Measurements from ENCODE around the gene NXPE3.

Gene NXPE3

GRCh38 chr3:101829437-101829830 lies 50.4 kb downstream of the NXPE3 start:
- DNase-seq (ENCODE audit: low spot score) = no peak

GRCh38 chr3:101829874-101830273 lies 50.9 kb downstream of the NXPE3 start:
- DNase-seq (ENCODE audit: low spot score) = no peak

- DNase-seq (ENCODE audit: low spot score) = no peak
These were observed 54.5 kb downstream of the NXPE3 start for GRCh38 chr3:101833446-101833974.

- DNase-seq (ENCODE audit: low spot score) = no peak
These were observed 56.7 kb downstream of the NXPE3 start for GRCh38 chr3:101835676-101836075.

- DNase-seq (ENCODE audit: low spot score) = no peak
These were observed 57.1 kb downstream of the NXPE3 start for GRCh38 chr3:101836160-101836559.

GRCh38 chr3:101836652-101837598 lies 57.9 kb downstream of the NXPE3 start:
- DNase-seq (ENCODE audit: low spot score) = peak; percentile 43

- no peak for DNase-seq (ENCODE audit: low spot score)
These were observed 59.7 kb downstream of the NXPE3 start for GRCh38 chr3:101838691-101839090.

- DNase-seq (ENCODE audit: low spot score) = no peak
These were observed 61.1 kb downstream of the NXPE3 start for GRCh38 chr3:101840066-101840465.

GRCh38 chr3:101842245-101842934 lies 63.4 kb downstream of the NXPE3 start:
- peak; percentile 39 for DNase-seq (ENCODE audit: low spot score)

GRCh38 chr3:101842935-101843330 lies 63.9 kb downstream of the NXPE3 start:
- no peak for DNase-seq (ENCODE audit: low spot score)

GRCh38 chr3:101845425-101845824 lies 66.4 kb downstream of the NXPE3 start:
- DNase-seq (ENCODE audit: low spot score) = no peak

GRCh38 chr3:101846709-101847108 lies 67.7 kb downstream of the NXPE3 start:
- no peak for DNase-seq (ENCODE audit: low spot score)

GRCh38 chr3:101847328-101847727 lies 68.3 kb downstream of the NXPE3 start:
- DNase-seq (ENCODE audit: low spot score) = no peak

GRCh38 chr3:101848326-101848725 lies 69.3 kb downstream of the NXPE3 start:
- no peak for DNase-seq (ENCODE audit: low spot score)

GRCh38 chr3:101848754-101849713 lies 70.0 kb downstream of the NXPE3 start, which contains the start of gene NFKBIZ:
NFKBIZ (plus strand) TSS chr3:101849514; CDS start chr3:101849629, 115 bp downstream.
- DNase-seq (ENCODE audit: low spot score) = peak; percentile 98

GRCh38 chr3:101849714-101850245 lies 70.8 kb downstream of the NXPE3 start:
- no peak for DNase-seq (ENCODE audit: low spot score)

GRCh38 chr3:101850246-101851051 lies 71.4 kb downstream of the NXPE3 start:
- DNase-seq (ENCODE audit: low spot score) = peak; percentile 57

GRCh38 chr3:101851072-101851770 lies 72.2 kb downstream of the NXPE3 start:
- no peak for DNase-seq (ENCODE audit: low spot score)

- no peak for DNase-seq (ENCODE audit: low spot score)
These were observed 73.1 kb downstream of the NXPE3 start for GRCh38 chr3:101851850-101852714.
